ENCODE data around the gene TCF7L2.

Gene TCF7L2

DNA sequence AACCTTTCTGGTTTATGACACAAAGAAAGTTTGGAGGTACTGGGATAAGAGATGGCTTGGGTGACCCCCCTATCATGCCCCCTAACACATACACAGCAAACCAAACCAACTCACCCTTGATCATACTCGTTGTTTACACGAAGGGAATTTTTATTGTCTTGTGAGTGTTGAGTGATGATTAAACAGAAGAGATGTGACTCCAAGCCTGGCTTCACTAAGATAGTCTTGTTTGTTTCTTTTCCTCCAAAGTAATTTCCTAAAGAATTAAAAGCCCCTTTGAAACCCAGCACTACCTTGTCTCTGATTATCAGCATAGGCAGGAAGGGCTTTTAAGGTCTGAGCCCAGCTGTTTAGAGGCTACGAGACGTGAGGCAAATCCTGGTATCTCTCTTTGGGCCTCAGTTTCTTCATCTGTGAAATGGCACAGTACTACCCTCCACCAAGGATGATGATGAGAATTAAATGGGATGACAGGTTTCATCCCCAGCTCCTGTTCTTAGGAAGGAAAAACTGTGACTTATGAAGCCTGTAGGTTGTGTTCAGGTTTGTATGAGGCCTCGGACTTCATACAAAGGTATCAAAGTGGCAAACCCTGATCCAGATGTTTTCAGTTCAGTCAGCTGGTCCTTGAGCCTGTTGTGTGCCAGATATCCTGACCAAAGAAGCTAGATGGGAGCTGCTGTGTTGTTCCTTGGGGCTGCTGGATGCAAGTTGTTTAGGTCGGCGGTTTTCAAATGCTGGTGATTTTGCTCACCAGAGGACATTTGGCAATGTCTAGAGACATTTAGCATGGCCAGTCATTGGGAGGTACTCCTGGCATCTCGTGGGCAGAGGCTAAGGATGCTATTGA, 51.8 kb downstream of the TCF7L2 start:
- Histone ChIP-seq H3K27me3 (ENCODE audit: low read depth) (no peaks in the 10 kb centered on the region), H3K36me3 (replicated peaks) (no peaks in the 10 kb centered on the region), H3K4me3 (no peak overlapping the region), H3K9me3 (no peaks in the 10 kb centered on the region), H3K4me1 (peaks cover 3% of the 10 kb centered on the region)
- in situ Hi-C loops (cut with MboI; ENCODE audit: low sequenced_read_pairs) = no loop called here
- no peak for DNase-seq (ENCODE audit: low spot score in 2 of 2)

DNA sequence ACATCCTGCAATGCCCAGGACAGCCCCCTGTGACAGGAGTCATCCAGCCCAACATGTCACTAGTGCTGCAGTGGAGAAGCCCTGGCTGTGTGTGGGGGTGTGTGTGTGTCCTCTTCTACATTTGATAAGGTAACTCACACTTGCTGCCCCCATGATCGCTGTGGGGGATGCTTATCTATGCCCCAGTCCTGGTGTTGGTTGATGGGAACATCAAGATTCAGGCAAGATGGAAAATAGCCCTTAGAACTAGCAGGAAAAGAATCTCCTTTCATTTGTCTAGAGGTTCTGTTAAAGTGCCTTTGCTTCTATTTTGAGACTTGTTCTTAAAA, 52.4 kb downstream of the TCF7L2 start:
- in situ Hi-C loops (cut with MboI; ENCODE audit: low sequenced_read_pairs) = no loop called here
- no peaks in the 10 kb centered on the region for H3K36me3 ChIP-seq (replicated peaks)
- no peaks in the 10 kb centered on the region for H3K27me3 ChIP-seq (ENCODE audit: low read depth)
- H3K4me1 ChIP-seq = peaks cover 3% of the 10 kb centered on the region
- H3K9me3 ChIP-seq = no peaks in the 10 kb centered on the region
- no peak for DNase-seq (ENCODE audit: low spot score in 2 of 2)
- H3K4me3 ChIP-seq = no peak overlapping the region

- H3K36me3 ChIP-seq (replicated peaks) = no peaks in the 10 kb centered on the region
- in situ Hi-C loops (cut with MboI; ENCODE audit: low sequenced_read_pairs) = no loop called here
- DNase-seq (ENCODE audit: low spot score in 2 of 2) = no peak
- peaks cover 3% of the 10 kb centered on the region for H3K4me1 ChIP-seq
- no peaks in the 10 kb centered on the region for H3K9me3 ChIP-seq
- H3K27me3 ChIP-seq (ENCODE audit: low read depth) = no peaks in the 10 kb centered on the region
- H3K4me3 ChIP-seq = no peak overlapping the region
Measured at GRCh38 chr10:113003052-113003451, 53.0 kb downstream of the TCF7L2 start.

DNA sequence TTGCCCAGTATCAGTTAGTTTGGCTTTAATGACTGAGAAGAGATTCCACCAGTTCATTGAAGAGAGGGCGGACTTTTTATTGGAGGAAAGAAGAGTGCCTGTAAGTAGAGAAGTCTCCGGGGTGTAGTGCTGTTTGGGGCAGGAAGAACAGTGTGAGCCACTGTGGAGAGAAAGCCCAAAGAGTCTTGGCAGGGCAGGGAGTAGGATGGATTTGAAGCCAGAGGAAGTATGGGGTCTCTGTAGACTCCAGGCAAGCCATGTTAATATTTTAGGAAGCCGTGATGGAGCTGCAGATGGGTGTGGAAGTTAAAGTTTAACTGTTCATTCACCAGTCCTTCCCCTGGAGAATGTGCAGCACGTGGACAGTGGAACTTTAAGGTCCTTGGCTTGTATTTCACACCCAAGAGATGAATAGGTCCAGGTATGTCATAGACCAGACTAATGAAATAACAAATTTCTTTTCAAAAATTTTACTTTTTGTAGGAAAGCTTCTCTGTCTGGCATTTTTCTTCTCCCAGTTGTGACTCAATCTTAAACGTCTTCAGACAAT, 54.1 kb downstream of the TCF7L2 start:
- in situ Hi-C loops (cut with MboI; ENCODE audit: low sequenced_read_pairs) = no loop called here
- no peaks in the 10 kb centered on the region for H3K27me3 ChIP-seq (ENCODE audit: low read depth)
- H3K4me3 ChIP-seq = no peak overlapping the region
- H3K4me1 ChIP-seq = peaks cover 3% of the 10 kb centered on the region
- DNase-seq (ENCODE audit: low spot score in 2 of 2) = no peak
- no peaks in the 10 kb centered on the region for H3K9me3 ChIP-seq
- no peaks in the 10 kb centered on the region for H3K36me3 ChIP-seq (replicated peaks)

GRCh38 chr10:113005380-113005779, 55.3 kb downstream of the TCF7L2 start:
- no peaks in the 10 kb centered on the region for H3K9me3 ChIP-seq
- DNase-seq (ENCODE audit: low spot score in 2 of 2) = no peak
- H3K4me1 ChIP-seq = peaks cover 3% of the 10 kb centered on the region
- in situ Hi-C loops (cut with MboI; ENCODE audit: low sequenced_read_pairs) = no loop called here
- H3K4me3 ChIP-seq = no peak overlapping the region
- no peaks in the 10 kb centered on the region for H3K27me3 ChIP-seq (ENCODE audit: low read depth)
- H3K36me3 ChIP-seq (replicated peaks) = no peaks in the 10 kb centered on the region

DNA sequence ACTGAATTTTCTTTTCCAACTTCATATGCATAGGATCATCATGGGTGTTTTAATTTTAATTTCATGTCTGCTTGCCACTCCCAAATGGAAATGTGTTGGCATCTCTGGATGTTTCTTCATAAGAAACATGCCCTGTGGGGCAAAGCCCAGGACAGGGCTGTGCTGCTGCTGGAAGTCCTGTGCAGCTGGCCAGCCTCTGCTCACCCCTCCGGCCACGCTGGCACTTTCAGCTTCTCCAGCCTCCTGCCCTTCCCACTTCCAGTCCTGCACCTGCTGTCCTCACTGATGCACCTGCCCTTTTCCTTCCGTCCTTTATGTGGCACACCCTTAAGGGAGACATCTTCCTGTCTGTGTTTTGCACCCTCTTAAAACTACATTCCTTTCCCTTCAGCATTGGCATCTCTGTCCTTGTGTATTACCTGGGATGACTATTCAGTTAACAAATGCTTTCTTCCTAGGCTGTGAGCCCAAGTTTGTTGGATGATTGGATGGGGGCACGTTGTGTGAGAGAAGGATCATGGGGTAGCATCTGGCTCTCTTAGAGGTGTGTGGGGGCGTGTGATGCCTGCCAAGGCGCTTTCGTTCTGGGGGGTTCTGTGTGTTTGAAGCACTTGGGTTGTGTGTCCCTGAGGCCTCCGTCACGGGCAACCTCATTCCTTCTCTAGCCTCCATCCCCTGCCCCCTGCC, 56.8 kb downstream of the TCF7L2 start:
- no peak for DNase-seq (ENCODE audit: low spot score in 2 of 2)
- Histone ChIP-seq H3K4me1 (peaks cover 3% of the 10 kb centered on the region), H3K4me3 (no peak overlapping the region), H3K27me3 (ENCODE audit: low read depth) (no peaks in the 10 kb centered on the region), H3K36me3 (replicated peaks) (no peaks in the 10 kb centered on the region), H3K9me3 (no peaks in the 10 kb centered on the region)
- in situ Hi-C loops (cut with MboI; ENCODE audit: low sequenced_read_pairs) = no loop called here

- Histone ChIP-seq H3K4me1 (peaks cover 3% of the 10 kb centered on the region), H3K9me3 (no peaks in the 10 kb centered on the region)
- in situ Hi-C loops (cut with MboI; ENCODE audit: low sequenced_read_pairs) = no loop called here
Measured at GRCh38 chr10:113007343-113007771, 57.3 kb downstream of the TCF7L2 start.

DNA sequence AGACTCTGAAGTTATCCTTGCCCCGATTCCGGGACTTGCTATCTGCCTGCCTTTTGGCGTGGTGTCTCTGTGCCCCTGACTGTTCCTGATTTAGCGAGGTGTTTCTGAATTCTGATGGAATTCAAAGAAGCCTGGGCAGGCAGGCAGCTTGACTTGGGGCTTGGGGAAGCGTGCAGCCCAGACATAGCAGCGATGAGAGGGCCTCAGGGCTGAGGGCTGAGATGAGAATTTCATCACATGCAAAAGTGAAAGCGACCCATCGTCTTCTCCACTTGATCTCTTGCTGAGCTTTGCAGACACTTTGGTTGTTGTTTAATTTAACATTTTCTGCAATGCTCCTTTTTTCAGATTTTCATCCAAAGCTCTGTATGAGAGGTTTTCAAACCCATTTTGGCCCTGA, 57.8 kb downstream of the TCF7L2 start:
- Histone ChIP-seq H3K36me3 (replicated peaks) (no peaks in the 10 kb centered on the region), H3K4me1 (peaks cover 1% of the 10 kb centered on the region), H3K9me3 (no peaks in the 10 kb centered on the region), H3K4me3 (no peak overlapping the region), H3K27me3 (ENCODE audit: low read depth) (no peaks in the 10 kb centered on the region)
- in situ Hi-C loops (cut with MboI; ENCODE audit: low sequenced_read_pairs) = no loop called here
- no peak for DNase-seq (ENCODE audit: low spot score in 2 of 2)

More at GRCh38 chr10:113007343-113007771, 57.3 kb downstream of the TCF7L2 start:
- no peak overlapping the region for H3K4me3 ChIP-seq
- no peak for DNase-seq (ENCODE audit: low spot score in 2 of 2)
- H3K27me3 ChIP-seq (ENCODE audit: low read depth) = no peaks in the 10 kb centered on the region
- no peaks in the 10 kb centered on the region for H3K36me3 ChIP-seq (replicated peaks)

- no peaks in the 10 kb centered on the region for H3K9me3 ChIP-seq
- H3K4me1 ChIP-seq = no peaks in the 10 kb centered on the region
- in situ Hi-C loops (cut with MboI; ENCODE audit: low sequenced_read_pairs) = no loop called here
Measured at GRCh38 chr10:113011592-113012374, 61.7 kb downstream of the TCF7L2 start.

GRCh38 chr10:113015201-113015600, 65.2 kb downstream of the TCF7L2 start:
- in situ Hi-C loops (cut with MboI; ENCODE audit: low sequenced_read_pairs) = no loop called here

More at GRCh38 chr10:113011592-113012374, 61.7 kb downstream of the TCF7L2 start:
- no peaks in the 10 kb centered on the region for H3K27me3 ChIP-seq (ENCODE audit: low read depth)
- no peak overlapping the region for H3K4me3 ChIP-seq
- no peak for DNase-seq (ENCODE audit: low spot score in 2 of 2)
- H3K36me3 ChIP-seq (replicated peaks) = no peaks in the 10 kb centered on the region

GRCh38 chr10:113017376-113017775, 67.3 kb downstream of the TCF7L2 start:
- no peak for DNase-seq (ENCODE audit: low spot score in 2 of 2)
- Histone ChIP-seq H3K4me3 (no peak overlapping the region), H3K36me3 (replicated peaks) (no peaks in the 10 kb centered on the region; the same call in 1 of the 2 replicates), H3K9me3 (no peaks in the 10 kb centered on the region), H3K4me1 (peaks cover 15% of the 10 kb centered on the region), H3K27me3 (ENCODE audit: low read depth) (no peaks in the 10 kb centered on the region)
- in situ Hi-C loops (cut with MboI; ENCODE audit: low sequenced_read_pairs) = no loop called here

More at GRCh38 chr10:113015201-113015600, 65.2 kb downstream of the TCF7L2 start:
- Histone ChIP-seq H3K4me1 (peaks cover 14% of the 10 kb centered on the region), H3K36me3 (replicated peaks) (no peaks in the 10 kb centered on the region), H3K27me3 (ENCODE audit: low read depth) (no peaks in the 10 kb centered on the region), H3K9me3 (no peaks in the 10 kb centered on the region), H3K4me3 (no peak overlapping the region)
- no peak for DNase-seq (ENCODE audit: low spot score in 2 of 2)

- Histone ChIP-seq H3K36me3 (replicated peaks) (no peaks in the 10 kb centered on the region; the same call in 1 of the 2 replicates), H3K9me3 (no peaks in the 10 kb centered on the region), H3K4me3 (no peak overlapping the region), H3K4me1 (peaks cover 15% of the 10 kb centered on the region), H3K27me3 (ENCODE audit: low read depth) (no peaks in the 10 kb centered on the region)
- in situ Hi-C loops (cut with MboI; ENCODE audit: low sequenced_read_pairs) = no loop called here
- no peak for DNase-seq (ENCODE audit: low spot score in 2 of 2)
Measured at GRCh38 chr10:113018034-113018433, 68.0 kb downstream of the TCF7L2 start.

GRCh38 chr10:113019096-113019495, 69.0 kb downstream of the TCF7L2 start:
- H3K27me3 ChIP-seq (ENCODE audit: low read depth) = no peaks in the 10 kb centered on the region
- in situ Hi-C loops (cut with MboI; ENCODE audit: low sequenced_read_pairs) = no loop called here
- no peaks in the 10 kb centered on the region for H3K9me3 ChIP-seq
- H3K36me3 ChIP-seq (replicated peaks) = no peaks in the 10 kb centered on the region; the same call in 1 of the 2 replicates
- no peak overlapping the region for H3K4me3 ChIP-seq
- DNase-seq (ENCODE audit: low spot score in 2 of 2) = no peak
- peaks cover 15% of the 10 kb centered on the region for H3K4me1 ChIP-seq

All from HAP-1 (cell line).